Measurements from ENCODE around the gene MAP3K7.

The MAP3K7 gene

DNA sequence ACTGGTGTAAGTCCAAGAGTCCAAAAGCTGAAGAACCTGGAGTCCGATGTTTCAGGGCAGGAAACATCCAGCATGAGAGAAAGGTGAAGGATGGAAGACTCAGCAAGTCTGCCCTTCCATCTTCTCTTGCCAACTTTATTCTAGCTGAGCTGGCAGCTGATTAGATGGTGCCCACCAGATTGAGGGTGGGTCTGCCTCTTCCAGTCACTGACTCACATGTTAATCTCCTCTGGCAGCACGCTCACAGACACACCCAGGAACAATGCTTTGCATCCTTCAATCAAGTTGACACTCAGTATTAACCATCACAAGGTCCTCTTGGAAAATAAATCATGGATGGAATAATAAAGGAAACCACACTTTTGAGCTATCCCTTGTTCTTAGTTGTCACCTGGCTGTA, 121.2 kb downstream of the MAP3K7 start:
- Histone ChIP-seq H3K27me3 (replicated peaks; ENCODE audit: control insufficient read depth, insufficient read depth, low read length, poor library complexity, severe bottlenecking) (no peaks in the 10 kb centered on the region), H3K9me3 (ENCODE audit: control insufficient read depth, low read length) (no peaks in the 10 kb centered on the region), H3K36me3 (ENCODE audit: control insufficient read depth, insufficient read depth, low read length) (no peaks in the 10 kb centered on the region), H3K4me3 (ENCODE audit: insufficient read depth, low read depth, low read length, poor library complexity, severe bottlenecking) (no peak overlapping the region), H3K27ac (ENCODE audit: insufficient read depth, low read length, poor library complexity, severe bottlenecking) (no peak overlapping the region), H3K4me1 (ENCODE audit: control insufficient read depth, insufficient read depth, low read length, poor library complexity, severe bottlenecking) (peaks cover 23% of the 10 kb centered on the region)
- DNase-seq = no peak

DNA sequence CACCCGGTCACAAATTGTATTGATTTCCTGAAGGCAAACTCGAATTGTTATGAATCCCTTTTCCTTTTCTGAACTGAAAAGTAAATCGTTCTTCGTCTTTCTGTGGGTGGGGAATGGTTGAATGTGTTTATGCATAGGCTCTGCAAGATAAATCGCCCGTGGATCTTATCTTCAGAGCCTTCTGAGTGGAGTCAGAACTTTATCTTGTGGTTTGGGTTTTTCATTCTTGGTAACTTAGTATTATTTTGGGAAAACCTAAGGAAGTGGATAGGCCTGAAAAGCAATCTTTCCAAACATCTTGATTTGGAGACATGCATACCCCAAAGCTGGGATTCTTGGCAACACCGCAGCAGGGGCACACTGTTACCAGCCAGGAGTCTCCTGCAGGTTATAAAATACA, 122.4 kb downstream of the MAP3K7 start:
- H3K36me3 ChIP-seq (ENCODE audit: control insufficient read depth, insufficient read depth, low read length) = no peaks in the 10 kb centered on the region
- no peaks in the 10 kb centered on the region for H3K9me3 ChIP-seq (ENCODE audit: control insufficient read depth, low read length)
- H3K27me3 ChIP-seq (replicated peaks; ENCODE audit: control insufficient read depth, insufficient read depth, low read length, poor library complexity, severe bottlenecking) = no peaks in the 10 kb centered on the region
- H3K4me1 ChIP-seq (ENCODE audit: control insufficient read depth, insufficient read depth, low read length, poor library complexity, severe bottlenecking) = peaks cover 34% of the 10 kb centered on the region
- DNase-seq = no peak
- no peak overlapping the region for H3K4me3 ChIP-seq (ENCODE audit: insufficient read depth, low read depth, low read length, poor library complexity, severe bottlenecking)
- H3K27ac ChIP-seq (ENCODE audit: insufficient read depth, low read length, poor library complexity, severe bottlenecking) = no peak overlapping the region

DNA sequence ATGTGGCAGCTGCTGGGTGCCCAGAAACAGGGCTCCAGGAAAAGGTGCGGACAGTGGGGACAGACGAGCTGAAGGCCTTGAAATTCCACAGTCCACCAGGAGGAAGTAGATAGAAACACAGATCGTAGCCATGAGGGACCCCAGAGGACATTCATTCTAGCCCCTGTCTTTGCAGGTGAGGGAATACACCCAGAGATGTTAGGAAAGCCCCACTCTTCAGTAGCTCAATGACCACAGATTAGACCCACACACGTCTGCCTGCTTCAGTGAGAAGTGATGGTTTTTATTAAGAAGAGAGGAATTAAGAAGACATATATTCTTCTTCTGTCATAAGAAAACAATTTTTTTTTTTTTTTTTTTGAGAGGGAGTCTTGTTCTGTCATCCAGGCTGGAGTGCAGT, 123.0 kb downstream of the MAP3K7 start:
- no peak for DNase-seq
- Histone ChIP-seq H3K27me3 (replicated peaks; ENCODE audit: control insufficient read depth, insufficient read depth, low read length, poor library complexity, severe bottlenecking) (no peaks in the 10 kb centered on the region), H3K4me1 (ENCODE audit: control insufficient read depth, insufficient read depth, low read length, poor library complexity, severe bottlenecking) (peaks cover 40% of the 10 kb centered on the region), H3K27ac (ENCODE audit: insufficient read depth, low read length, poor library complexity, severe bottlenecking) (no peak overlapping the region), H3K9me3 (ENCODE audit: control insufficient read depth, low read length) (no peaks in the 10 kb centered on the region), H3K4me3 (ENCODE audit: insufficient read depth, low read depth, low read length, poor library complexity, severe bottlenecking) (peak overlapping the region; percentile 0), H3K36me3 (ENCODE audit: control insufficient read depth, insufficient read depth, low read length) (no peaks in the 10 kb centered on the region)
